ENCODE measurements around the gene OPN3. TPM values are rescaled to one million over a fixed set of nuclear protein-coding genes. Genes with fewer than 3 reads are reported as not detected.

The OPN3 gene
- total RNA-seq, 4 donors from 2014 or later: 0.26 to 34.9 (median 4.8) TPM

- intact Hi-C loops (cut with DNase I; ENCODE audit: low total_unique reads): no loop called here
- DNase-seq: no peak
- H3K27ac ChIP-seq: no peak overlapping the region
- no peaks in the 10 kb centered on the region for H3K27me3 ChIP-seq
- no peak overlapping the region for H3K4me3 ChIP-seq
- H3K4me1 ChIP-seq: no peaks in the 10 kb centered on the region
- no peaks in the 10 kb centered on the region for H3K9me3 ChIP-seq
- TF ChIP-seq, protein P1, sequence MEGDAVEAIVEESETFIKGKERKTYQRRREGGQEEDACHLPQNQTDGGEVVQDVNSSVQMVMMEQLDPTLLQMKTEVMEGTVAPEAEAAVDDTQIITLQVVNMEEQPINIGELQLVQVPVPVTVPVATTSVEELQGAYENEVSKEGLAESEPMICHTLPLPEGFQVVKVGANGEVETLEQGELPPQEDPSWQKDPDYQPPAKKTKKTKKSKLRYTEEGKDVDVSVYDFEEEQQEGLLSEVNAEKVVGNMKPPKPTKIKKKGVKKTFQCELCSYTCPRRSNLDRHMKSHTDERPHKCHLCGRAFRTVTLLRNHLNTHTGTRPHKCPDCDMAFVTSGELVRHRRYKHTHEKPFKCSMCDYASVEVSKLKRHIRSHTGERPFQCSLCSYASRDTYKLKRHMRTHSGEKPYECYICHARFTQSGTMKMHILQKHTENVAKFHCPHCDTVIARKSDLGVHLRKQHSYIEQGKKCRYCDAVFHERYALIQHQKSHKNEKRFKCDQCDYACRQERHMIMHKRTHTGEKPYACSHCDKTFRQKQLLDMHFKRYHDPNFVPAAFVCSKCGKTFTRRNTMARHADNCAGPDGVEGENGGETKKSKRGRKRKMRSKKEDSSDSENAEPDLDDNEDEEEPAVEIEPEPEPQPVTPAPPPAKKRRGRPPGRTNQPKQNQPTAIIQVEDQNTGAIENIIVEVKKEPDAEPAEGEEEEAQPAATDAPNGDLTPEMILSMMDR (IDR thresholded peaks at IDR 0.05): no peak
- no peak for TF ChIP-seq POLR2A (IDR thresholded peaks at IDR 0.05)
- no peaks in the 10 kb centered on the region for H3K36me3 ChIP-seq
Observed at GRCh38 chr1:241647658-241648057, 7.5 kb upstream of the OPN3 start.

GRCh38 chr1:241646201-241646600 lies 6.0 kb upstream of the OPN3 start:
- Histone ChIP-seq H3K4me3 (no peak overlapping the region), H3K9me3 (no peaks in the 10 kb centered on the region), H3K27me3 (no peaks in the 10 kb centered on the region), H3K36me3 (no peaks in the 10 kb centered on the region), H3K27ac (no peak overlapping the region), H3K4me1 (no peaks in the 10 kb centered on the region)
- no peak for DNase-seq
- intact Hi-C loops (cut with DNase I; ENCODE audit: low total_unique reads): no loop called here
- no peak for TF ChIP-seq POLR2A (IDR thresholded peaks at IDR 0.05)
- TF ChIP-seq, protein P1 (IDR thresholded peaks at IDR 0.05): no peak

DNA sequence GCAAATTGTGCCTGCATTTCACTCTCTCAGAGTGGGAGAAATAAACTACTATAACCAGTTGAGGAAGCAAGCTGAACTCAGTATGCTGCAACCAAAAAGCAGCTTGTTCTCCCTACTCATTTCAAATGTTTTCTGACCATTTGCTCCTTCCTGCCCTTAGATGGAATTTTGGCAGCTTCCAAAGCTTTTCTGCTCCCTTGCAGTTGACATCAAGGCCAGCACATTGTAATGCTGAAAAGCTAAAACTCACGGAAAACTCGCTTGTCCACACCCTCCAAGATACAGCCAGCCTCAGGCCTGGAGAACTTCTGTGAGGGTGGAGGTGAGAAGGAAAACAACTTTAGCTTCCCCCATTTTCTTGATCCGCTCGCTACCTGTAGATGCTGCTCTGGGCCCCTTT lies 5.0 kb upstream of the OPN3 start:
- Histone ChIP-seq H3K4me3 (no peak overlapping the region), H3K36me3 (no peaks in the 10 kb centered on the region), H3K4me1 (no peaks in the 10 kb centered on the region), H3K27me3 (no peaks in the 10 kb centered on the region), H3K27ac (no peak overlapping the region), H3K9me3 (no peaks in the 10 kb centered on the region)
- DNase-seq: no peak
- intact Hi-C loops (cut with DNase I; ENCODE audit: low total_unique reads): no loop called here
- no peak for TF ChIP-seq POLR2A (IDR thresholded peaks at IDR 0.05)
- TF ChIP-seq, protein P1 (IDR thresholded peaks at IDR 0.05): no peak

DNA sequence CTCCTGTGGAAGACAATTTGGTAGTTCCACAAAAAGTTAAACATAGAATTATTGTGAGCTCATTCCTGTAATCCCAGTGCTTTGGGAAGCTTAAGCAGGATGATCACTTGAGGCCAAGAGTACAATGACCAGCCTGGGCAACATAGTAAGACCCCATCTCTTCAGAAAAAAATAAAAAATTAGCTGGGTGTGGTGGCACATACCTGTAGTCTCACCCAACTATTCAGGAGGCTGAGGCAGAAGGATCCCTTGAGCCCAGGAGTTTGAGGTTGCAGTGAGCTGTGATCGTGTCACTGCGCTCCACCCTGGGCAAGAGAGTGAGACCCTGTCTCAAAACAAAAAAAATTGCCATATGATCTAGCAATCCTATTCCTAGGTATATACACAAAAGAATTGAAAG lies 4.1 kb upstream of the OPN3 start:
- H3K36me3 ChIP-seq: no peaks in the 10 kb centered on the region
- no peaks in the 10 kb centered on the region for H3K9me3 ChIP-seq
- no peak overlapping the region for H3K4me3 ChIP-seq
- no peaks in the 10 kb centered on the region for H3K4me1 ChIP-seq
- TF ChIP-seq, protein P1 (IDR thresholded peaks at IDR 0.05): no peak
- TF ChIP-seq POLR2A (IDR thresholded peaks at IDR 0.05): no peak
- no peaks in the 10 kb centered on the region for H3K27me3 ChIP-seq
- intact Hi-C loops (cut with DNase I; ENCODE audit: low total_unique reads): no loop called here
- DNase-seq: no peak
- no peak overlapping the region for H3K27ac ChIP-seq

- no peaks in the 10 kb centered on the region for H3K4me1 ChIP-seq
- no peaks in the 10 kb centered on the region for H3K27me3 ChIP-seq
- H3K4me3 ChIP-seq: no peak overlapping the region
- H3K9me3 ChIP-seq: no peaks in the 10 kb centered on the region
- no peaks in the 10 kb centered on the region for H3K36me3 ChIP-seq
- intact Hi-C loops (cut with DNase I; ENCODE audit: low total_unique reads): no loop called here
- no peak overlapping the region for H3K27ac ChIP-seq
- DNase-seq: no peak
- TF ChIP-seq, protein P1 (IDR thresholded peaks at IDR 0.05): no peak
- no peak for TF ChIP-seq POLR2A (IDR thresholded peaks at IDR 0.05)
Observed at GRCh38 chr1:241642593-241642944, 2.4 kb upstream of the OPN3 start.

All from uterus (tissue), 4 donors.